ENCODE data around the gene GOLGA8J. TPM values are rescaled to one million over a fixed set of nuclear protein-coding genes. Genes with fewer than 3 reads are reported as not detected.

Gene GOLGA8J
- total RNA-seq, 1 experiment from 2014 or later = 0.21 TPM

GRCh38 chr15:30065025-30065801, 17.5 kb upstream of the GOLGA8J start:
- H3K4me1 Mint-ChIP-seq (ENCODE audit: insufficient read depth, unreplicated experiment) = peaks cover 26% of the 10 kb centered on the region
- ChIA-PET CTCF (interaction anchor here (0.6 to 1.3 kb wide), 2 partner anchors 21 to 316 kb away, joined by 4 to 5 read pairs; no protein-coding TSS in a partner anchor), POLR2A (interaction anchor here (0.6 to 1.3 kb wide), 8 partner anchors 9 to 654 kb away, joined by 3 to 4 read pairs (median 3); no protein-coding TSS in a partner anchor)
- no peak for TF ChIP-seq CTCF (IDR thresholded peaks at IDR 0.05; ENCODE audit: unreplicated experiment)
- H3K27me3 Mint-ChIP-seq (ENCODE audit: insufficient read depth, unreplicated experiment) = no peaks in the 10 kb centered on the region
- BruUV-seq (replicated peaks) = TSS peak; percentile 68
- H3K9me3 Mint-ChIP-seq (ENCODE audit: unreplicated experiment) = peaks cover 8% of the 10 kb centered on the region
- peak; percentile 85 for DNase-seq (ENCODE audit: unreplicated experiment)
- intact Hi-C loops (cut with micrococcal nuclease) = loop anchor here (1.0 kb wide), 1 partner anchor 394 kb away; no protein-coding TSS in a partner anchor
- peak overlapping the region; percentile 52 for H3K4me3 Mint-ChIP-seq (ENCODE audit: unreplicated experiment)
- H3K36me3 Mint-ChIP-seq (ENCODE audit: insufficient read depth, unreplicated experiment) = no peaks in the 10 kb centered on the region
- H3K27ac Mint-ChIP-seq (ENCODE audit: low read depth, unreplicated experiment) = peak overlapping the region; percentile 57

- CTCF ChIA-PET = interaction anchor here (0.6 to 1.0 kb wide), 3 partner anchors 327 to 1097 kb away, joined by 3 to 4 read pairs (median 3); no protein-coding TSS in a partner anchor
- Mint-ChIP-seq H3K4me3 (ENCODE audit: unreplicated experiment) (no peak overlapping the region), H3K27me3 (ENCODE audit: insufficient read depth, unreplicated experiment) (no peaks in the 10 kb centered on the region), H3K9me3 (ENCODE audit: unreplicated experiment) (peaks cover 8% of the 10 kb centered on the region), H3K36me3 (ENCODE audit: insufficient read depth, unreplicated experiment) (no peaks in the 10 kb centered on the region), H3K27ac (ENCODE audit: low read depth, unreplicated experiment) (no peak overlapping the region), H3K4me1 (ENCODE audit: insufficient read depth, unreplicated experiment) (peaks cover 17% of the 10 kb centered on the region)
- POLR2A ChIA-PET = no interaction called here
- no peak for DNase-seq (ENCODE audit: unreplicated experiment)
- TF ChIP-seq CTCF (IDR thresholded peaks at IDR 0.05; ENCODE audit: unreplicated experiment) = no peak
- no TSS peak for BruUV-seq (replicated peaks)
- intact Hi-C loops (cut with micrococcal nuclease) = no loop called here
These were observed 14.4 kb upstream of the GOLGA8J start for GRCh38 chr15:30068326-30068725.

GRCh38 chr15:30072630-30073029, 10.1 kb upstream of the GOLGA8J start:
- H3K27ac Mint-ChIP-seq (ENCODE audit: low read depth, unreplicated experiment) = no peak overlapping the region

More at GRCh38 chr15:30072630-30073029, 10.1 kb upstream of the GOLGA8J start:
- Mint-ChIP-seq H3K36me3 (ENCODE audit: insufficient read depth, unreplicated experiment) (no peaks in the 10 kb centered on the region), H3K9me3 (ENCODE audit: unreplicated experiment) (peaks cover 8% of the 10 kb centered on the region), H3K4me3 (ENCODE audit: unreplicated experiment) (no peak overlapping the region), H3K4me1 (ENCODE audit: insufficient read depth, unreplicated experiment) (peaks cover 6% of the 10 kb centered on the region), H3K27me3 (ENCODE audit: insufficient read depth, unreplicated experiment) (peaks cover 12% of the 10 kb centered on the region)
- no TSS peak for BruUV-seq (replicated peaks)
- intact Hi-C loops (cut with micrococcal nuclease) = loop anchor here (10.0 kb wide), 1 partner anchor 328 kb away; no protein-coding TSS in a partner anchor
- ChIA-PET CTCF (interaction anchor here (0.6 to 4.8 kb wide), 8 partner anchors 30 to 334 kb away, joined by 3 to 31 read pairs (median 3); no protein-coding TSS in a partner anchor), POLR2A (no interaction called here)
- no peak for TF ChIP-seq CTCF (IDR thresholded peaks at IDR 0.05; ENCODE audit: unreplicated experiment)
- DNase-seq (ENCODE audit: unreplicated experiment) = no peak
